ENCODE measurements around the gene CHMP3.
"Not testable (repeated sequence)": the region's sequence is repeated elsewhere in the genome, so short reads cannot be mapped to it uniquely, and the experiment has no call there.

CHMP3 gene

DNA sequence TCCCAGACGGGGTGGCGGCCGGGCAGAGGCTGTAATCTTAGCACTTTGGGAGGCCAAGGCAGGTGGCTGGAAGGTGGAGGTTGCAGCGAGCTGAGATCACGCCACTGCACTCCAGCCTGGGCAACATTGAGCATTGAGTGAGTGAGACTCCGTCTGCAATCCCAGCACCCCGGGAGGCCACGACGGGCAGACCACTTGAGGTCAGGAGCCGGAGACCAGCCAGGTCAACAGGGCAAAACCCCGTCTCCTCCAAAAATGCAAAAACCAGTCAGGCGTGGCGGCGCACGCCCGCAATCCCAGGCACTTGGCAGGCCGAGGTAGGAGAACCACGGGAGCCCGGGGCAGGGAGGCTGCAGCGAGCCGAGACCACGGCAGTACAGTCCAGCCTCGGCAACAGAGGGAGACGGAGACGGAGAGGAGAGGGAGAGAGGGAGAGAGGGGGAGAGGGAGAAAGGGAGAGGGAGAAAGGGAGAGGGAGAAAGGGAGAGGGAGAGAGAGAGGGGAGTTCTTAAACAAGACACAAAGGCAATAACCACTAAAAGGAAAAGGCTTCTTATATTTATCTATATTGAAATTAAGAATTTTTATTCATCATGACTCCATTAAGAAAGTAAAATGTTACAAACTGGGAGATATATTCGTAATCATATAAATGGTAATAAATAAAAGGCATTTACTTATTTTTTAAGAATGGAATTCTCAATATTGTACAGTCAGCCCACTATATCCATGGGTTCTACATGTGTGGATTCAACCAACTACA, 13.1 kb downstream of the CHMP3 start:
- in situ Hi-C loops (cut with MboI; ENCODE audit: low sequenced_read_pairs), result not testable (repeated sequence)

DNA sequence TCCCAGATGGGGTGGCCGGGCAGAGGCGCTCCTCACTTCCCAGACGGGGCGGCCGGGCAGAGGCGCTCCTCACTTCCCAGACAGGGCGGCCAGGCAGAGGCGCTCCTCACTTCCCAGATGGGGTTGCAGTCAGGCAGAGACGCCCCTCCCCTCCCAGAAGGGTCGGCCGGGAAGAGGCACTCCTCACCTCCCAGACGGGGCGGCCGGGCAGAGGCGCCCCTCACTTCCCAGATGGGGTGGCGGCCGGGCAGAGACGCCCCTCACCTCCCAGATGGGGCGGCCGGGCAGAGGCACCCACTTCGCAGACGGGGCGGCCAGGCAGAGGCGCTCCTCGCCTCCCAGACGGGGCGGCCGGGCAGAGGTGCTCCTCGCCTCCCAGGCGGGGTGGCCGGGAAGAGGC, 13.8 kb downstream of the CHMP3 start:
- in situ Hi-C loops (cut with MboI; ENCODE audit: low sequenced_read_pairs), result not testable (repeated sequence)

DNA sequence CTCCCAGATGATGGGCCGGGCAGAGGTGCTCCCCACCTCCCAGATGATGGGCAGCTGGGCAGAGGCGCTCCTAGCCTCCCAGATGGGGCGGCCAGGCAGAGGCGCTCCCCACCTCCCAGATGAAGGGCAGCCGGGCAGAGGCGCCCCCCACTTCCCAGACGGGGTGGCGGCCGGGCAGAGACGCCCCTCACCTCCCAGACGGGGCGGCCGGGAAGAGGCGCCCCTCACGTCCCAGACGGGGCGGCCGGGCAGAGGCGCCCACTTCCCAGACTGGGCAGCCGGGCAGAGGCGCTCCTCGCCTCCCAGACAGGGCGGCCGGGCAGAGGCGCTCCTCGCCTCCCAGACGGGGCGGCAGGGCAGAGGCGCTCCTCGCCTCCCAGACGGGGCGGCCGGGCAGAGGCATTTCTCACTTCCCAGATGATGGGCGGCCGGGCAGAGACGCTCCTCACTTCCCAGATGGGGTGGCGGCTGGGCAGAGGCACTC, 14.3 kb downstream of the CHMP3 start:
- in situ Hi-C loops (cut with MboI; ENCODE audit: low sequenced_read_pairs), result not testable (repeated sequence)

DNA sequence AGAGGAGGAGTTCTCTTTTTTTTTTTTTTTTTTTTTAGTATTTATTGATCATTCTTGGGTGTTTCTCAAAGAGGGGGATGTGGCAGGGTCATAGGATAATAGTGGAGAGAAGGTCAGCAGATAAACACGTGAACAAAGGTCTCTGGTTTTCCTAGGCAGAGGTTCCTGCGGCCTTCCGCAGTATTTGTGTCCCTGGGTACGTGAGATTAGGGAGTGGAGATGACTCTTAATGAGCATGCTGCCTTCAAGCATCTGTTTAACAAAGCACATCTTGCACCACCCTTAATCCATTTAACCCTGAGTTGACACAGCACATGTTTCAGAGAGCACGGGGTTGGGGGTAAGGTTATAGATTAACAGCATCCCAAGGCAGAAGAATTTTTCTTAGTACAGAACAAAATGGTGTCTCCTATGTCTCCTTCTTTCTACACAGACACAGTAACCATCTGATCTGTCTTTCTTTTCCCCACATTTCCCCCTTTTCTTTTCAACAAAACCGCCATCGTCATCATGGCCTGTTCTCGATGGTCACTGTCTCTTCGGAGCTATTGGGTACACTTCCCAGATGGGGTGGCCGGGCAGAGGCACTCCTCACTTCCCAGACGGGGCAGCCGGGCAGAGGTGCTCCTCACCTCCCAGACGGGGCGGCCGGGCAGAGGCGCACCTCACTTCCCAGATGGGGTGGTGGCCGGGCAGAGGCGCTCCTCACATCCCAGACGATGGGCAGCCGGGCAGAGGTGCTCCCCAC, 14.9 kb downstream of the CHMP3 start:
- in situ Hi-C loops (cut with MboI; ENCODE audit: low sequenced_read_pairs), result not testable (repeated sequence)

DNA sequence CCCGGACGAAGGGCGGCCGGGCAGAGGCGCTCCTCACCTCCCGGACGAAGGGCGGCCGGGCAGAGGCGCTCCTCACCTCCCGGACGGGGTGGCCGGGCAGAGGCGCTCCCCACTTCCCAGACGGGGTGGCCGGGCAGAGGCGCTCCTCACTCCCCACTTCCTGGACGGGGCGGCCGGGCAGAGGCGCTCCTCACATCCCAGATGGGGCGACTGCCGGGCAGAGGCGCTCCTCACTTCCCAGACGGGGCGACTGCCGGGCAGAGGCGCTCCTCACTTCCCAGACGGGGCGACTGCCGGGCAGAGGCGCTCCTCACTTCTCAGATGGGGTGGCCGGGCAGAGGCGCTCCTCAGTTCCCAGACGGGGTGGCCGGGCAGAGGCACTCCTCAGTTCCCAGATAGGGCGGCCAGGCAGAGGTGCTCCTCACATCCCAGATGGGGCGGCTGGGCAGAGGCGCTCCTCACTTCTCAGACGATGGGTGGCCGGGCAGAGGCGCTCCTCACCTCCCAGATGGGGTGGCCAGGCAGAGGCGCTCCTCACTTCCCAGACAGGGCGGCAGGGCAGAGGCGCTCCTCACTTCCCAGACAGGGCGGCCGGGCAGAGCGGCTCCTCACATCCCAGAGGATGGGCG, 17.8 kb downstream of the CHMP3 start:
- in situ Hi-C loops (cut with MboI; ENCODE audit: low sequenced_read_pairs), result not testable (repeated sequence)

DNA sequence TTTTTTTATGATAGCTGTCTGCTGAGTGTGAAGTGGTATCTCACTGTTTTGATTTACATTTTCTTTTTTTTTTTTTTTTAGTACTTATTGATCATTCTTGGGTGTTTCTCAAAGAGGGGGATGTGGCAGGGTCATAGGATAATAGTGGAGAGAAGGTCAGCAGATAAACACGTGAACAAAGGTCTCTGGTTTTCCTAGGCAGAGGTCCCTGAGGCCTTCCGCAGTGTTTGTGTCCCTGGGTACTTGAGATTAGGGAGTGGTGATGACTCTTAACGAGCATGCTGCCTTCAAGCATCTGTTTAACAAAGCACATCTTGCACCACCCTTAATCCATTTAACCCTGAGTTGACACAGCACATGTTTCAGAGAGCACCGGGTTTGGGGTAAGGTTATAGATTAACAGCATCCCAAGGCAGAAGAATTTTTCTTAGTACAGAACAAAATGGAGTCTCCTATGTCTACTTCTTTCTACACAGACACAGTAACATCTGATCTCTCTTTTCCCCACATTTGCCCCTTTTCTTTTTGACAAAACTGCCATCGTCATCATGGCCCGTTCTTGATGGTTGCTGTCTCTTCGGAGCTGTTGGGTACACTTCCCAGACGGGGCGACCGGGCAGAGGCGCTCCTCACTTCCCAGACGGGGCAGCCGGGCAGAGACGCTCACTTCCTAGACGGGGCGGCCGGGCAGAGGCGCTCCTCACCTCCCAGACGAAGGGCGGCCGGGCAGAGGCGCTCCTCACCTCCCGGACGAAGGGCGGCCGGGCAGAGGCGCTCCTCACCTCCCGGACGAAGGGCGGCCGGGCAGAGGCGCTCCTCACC, 18.8 kb downstream of the CHMP3 start:
- in situ Hi-C loops (cut with MboI; ENCODE audit: low sequenced_read_pairs), result not testable (repeated sequence)

DNA sequence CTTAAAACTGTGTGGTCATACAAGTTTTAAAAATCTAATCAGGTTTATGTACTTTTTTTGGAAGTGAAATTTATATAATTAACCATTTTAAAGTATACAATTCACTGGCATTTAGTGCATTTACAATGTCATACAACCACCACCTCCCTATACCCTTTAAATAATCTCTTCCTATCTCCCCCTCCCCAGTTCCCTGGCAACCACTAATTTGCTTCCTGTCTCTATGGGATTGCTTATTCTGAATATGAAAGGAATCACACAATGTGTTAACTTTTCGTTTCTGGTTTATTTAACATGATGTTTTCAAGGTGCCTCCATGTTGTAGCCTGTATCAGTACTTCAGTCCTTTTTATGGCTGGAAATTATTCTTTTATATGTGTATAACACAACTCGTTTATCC, 19.4 kb downstream of the CHMP3 start:
- in situ Hi-C loops (cut with MboI; ENCODE audit: low sequenced_read_pairs), result no loop called here

DNA sequence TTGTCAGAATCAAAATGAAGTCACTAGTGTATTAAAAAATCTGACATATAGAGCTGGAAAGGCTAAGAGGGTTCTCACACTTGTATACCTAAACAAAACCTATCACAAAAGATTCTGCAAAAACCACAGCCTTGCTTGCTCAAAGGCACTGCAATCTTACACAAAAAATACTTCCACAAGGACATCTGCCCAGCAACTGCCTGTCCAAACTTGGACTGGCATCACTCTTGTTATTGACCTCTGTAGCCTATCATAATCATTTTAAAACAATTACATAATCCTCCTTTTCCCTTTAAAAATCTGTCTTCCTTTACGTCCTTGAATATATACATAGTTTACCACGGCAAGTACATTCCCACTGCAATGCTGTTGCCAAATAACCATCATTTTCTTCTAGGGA, 19.9 kb downstream of the CHMP3 start:
- in situ Hi-C loops (cut with MboI; ENCODE audit: low sequenced_read_pairs), result no loop called here

DNA sequence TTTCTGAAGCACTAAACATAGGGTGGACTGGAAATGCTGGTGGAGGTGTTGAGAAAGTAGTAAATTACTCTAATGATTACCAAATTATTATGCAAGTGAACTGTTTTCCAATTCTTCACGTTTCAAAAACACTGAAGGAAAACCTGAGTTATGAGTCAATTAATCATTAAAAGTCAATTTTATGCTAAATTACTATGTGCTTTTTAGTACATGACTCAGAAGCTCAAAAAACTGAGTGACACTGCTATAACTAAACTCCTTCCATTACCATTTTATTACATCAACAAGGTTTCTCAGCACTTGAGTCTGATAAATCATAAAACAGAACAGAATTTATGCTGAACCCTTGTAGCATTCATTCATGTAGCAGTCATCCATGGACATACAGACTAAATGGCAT, 20.4 kb downstream of the CHMP3 start:
- in situ Hi-C loops (cut with MboI; ENCODE audit: low sequenced_read_pairs), result no loop called here

DNA sequence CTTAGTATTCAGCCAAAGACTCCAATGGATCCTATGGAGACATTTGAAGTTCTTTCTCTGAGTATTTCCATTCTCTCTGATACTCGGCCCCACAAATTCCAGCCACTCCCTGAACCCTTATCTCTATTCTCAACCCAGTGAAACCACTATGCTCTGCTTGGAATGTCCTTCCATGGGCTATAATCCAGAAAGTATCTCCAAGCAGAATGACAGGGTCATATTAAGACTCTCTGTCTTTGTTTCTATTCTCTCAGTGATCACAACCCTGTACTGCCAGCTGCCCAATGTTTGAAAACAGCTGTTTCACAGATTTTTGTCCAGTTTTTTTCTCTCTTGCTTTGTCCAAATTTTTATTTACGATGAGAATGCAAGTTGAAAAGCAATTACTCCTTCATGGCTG, 21.9 kb downstream of the CHMP3 start:
- in situ Hi-C loops (cut with MboI; ENCODE audit: low sequenced_read_pairs), result no loop called here

DNA sequence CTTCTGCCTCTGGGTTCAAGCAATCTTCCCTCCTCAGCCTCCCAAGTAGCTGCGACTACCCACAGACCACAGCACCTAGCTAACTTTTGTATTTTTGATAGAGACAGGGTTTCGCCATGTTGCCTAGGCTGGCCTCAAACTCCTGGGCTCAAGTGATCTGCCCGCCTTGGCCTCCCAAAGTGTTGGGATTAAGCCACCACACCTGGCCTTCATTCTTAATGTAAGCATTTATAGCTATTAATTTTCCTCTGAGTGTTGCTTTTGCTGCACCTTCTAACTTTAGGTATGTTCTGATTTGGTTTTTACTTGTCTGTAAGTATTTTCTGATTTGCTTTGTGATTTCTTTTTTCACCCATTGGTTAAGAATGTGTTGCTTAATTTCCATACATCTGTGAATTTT, 29.7 kb downstream of the CHMP3 start:
- in situ Hi-C loops (cut with MboI; ENCODE audit: low sequenced_read_pairs), result no loop called here

DNA sequence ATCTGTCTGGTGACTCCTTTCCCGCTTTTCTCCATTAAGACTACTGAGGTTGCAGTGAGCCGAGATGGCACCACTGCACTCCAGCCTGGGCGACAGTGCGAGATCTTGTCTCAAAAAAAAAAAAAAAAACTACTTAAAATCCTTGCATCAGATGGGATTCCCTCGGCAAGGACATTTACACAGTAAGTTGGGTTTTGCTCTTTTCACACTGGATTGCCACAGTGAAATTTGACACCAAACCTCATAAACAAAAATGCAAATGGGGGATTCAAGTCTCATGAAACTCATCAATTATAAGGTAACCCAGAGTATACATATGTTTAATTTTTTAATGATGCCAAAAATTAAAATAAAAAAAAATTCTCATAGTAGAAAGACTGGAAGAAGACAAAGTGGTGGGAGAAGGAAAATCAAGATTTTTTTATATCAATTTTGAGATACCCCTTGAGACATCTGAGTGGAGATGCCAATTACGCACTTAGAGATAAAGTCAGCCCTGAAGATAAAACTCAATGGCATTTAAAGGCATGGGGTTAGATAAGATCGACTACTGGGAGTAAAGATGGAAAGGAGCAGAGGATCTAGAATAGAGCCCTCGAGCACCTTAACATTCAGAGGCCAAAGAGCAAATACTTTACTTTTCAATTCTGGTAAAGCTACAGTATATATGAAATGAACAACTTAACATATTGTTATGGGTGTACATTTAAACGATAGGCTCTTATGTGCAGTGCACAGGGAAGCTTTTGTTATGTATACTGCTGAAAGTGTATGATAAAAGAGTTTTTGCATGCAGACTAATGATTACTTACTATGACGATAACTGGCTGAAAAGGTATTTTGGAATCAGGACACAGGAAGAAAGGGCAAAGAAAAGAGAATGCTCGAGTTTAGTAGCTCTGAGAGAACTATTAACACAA, 37.6 kb downstream of the CHMP3 start:
- in situ Hi-C loops (cut with MboI; ENCODE audit: low sequenced_read_pairs), result no loop called here

DNA sequence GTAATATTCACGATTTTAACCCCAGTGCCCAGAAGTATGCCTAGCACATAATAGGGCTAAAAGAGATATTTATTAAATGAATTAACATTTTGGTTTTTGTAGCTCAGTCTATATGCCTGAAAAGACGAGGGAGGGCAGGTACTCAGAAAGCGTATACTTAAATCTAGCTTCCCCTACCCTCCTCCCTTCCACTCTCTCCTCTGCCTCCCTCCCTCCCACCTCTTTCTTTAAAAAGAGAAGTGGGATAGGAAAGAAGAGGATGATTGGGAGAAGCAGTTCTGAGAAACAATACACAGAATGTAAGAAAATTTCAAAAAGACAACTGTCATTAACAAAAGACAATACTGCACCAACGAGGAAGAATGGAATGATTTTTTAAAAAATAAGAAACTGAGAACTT, 39.8 kb downstream of the CHMP3 start:
- in situ Hi-C loops (cut with MboI; ENCODE audit: low sequenced_read_pairs), result no loop called here

DNA sequence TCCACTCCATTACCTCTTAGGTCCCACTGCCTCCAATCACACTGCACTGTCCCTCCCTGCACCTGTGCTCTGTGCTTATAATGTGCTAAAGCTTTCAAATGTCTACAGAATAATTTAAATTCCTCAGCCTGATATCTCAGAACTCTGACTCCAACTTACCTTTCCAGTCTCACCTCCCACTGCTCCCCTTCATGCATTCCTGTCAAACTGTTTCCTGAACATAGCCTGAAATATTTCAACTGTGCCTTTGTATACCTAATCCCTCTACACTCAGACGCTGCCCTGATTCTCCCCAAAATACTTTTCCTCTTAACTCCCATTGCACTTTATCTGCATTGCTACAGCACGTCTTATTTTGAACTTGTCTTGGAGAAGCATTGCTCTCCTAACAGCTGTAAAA, 40.5 kb downstream of the CHMP3 start:
- in situ Hi-C loops (cut with MboI; ENCODE audit: low sequenced_read_pairs), result no loop called here

DNA sequence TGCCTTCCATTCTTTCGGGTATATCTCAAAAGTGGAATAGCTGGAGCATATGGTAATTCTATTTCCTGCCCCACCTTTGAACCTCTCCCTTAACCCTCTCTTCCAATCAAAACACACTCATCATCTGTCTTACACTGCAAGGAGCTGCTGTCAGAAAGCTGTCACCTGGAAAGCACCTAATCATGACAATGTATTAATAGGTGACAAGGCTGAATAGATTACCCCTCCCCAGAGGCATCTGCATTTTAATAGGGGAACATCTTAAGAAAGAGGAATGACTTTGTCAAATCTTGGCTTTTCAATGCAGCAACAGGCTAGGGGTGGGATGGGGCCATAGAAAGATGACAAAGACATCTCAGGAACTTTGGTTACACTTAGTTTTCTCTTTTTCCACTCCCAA, 41.3 kb downstream of the CHMP3 start:
- in situ Hi-C loops (cut with MboI; ENCODE audit: low sequenced_read_pairs), result no loop called here

DNA sequence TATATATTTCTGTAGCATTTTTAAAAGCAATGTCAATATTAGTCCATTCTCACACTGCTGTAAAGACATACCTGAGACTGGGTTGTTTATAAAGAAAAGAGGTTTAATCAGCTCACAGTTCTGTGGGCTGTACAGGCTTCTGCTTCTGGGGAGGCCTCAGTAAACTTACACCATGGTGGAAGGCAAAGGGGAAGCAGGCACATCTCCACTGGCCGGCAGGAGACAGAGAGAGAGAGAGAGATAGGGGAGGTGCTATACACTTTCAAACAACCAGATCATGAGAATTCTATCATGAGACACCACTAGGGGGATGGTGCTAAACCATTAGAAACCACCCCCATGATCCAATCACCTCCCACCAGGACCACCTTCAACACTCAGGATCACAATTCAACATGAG, 43.1 kb downstream of the CHMP3 start:
- in situ Hi-C loops (cut with MboI; ENCODE audit: low sequenced_read_pairs), result no loop called here

DNA sequence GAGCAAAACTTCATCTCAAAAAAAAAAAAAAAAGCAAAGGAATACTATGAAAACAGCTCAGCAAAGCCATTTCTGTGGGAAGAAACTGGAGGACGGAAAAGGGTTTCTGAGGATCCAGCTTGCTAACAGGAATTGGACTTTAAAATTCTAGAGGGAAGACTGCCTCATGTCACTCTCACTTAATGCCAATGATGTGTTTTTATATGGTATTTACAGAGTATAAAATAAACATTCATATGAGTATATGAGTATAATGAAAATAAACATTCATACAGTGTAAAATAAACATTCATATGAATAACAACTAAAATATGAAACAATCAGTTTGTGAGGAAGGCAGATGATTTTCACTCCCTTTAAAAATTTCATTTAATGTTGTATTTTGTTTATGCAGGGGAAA, 43.9 kb downstream of the CHMP3 start:
- in situ Hi-C loops (cut with MboI; ENCODE audit: low sequenced_read_pairs), result no loop called here

DNA sequence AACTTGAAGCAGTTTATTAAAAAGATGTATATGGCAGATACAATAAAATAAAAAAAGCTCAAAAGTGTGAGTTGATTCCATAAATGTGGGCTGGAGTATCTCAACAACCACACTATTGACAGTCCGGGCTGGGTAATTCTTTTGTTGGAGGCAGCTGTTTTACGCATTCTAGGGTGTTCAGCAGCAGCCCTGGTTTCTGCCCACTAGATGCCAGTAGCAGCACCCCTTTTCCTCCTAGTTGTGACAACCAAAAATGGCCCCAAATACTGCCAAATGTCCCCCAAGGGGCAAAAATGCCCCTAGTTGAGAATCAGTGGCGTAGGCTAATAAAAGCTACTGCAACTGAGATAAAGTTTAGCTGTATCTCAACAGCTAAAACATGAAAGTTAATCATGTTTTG, 44.8 kb downstream of the CHMP3 start:
- in situ Hi-C loops (cut with MboI; ENCODE audit: low sequenced_read_pairs), result no loop called here

DNA sequence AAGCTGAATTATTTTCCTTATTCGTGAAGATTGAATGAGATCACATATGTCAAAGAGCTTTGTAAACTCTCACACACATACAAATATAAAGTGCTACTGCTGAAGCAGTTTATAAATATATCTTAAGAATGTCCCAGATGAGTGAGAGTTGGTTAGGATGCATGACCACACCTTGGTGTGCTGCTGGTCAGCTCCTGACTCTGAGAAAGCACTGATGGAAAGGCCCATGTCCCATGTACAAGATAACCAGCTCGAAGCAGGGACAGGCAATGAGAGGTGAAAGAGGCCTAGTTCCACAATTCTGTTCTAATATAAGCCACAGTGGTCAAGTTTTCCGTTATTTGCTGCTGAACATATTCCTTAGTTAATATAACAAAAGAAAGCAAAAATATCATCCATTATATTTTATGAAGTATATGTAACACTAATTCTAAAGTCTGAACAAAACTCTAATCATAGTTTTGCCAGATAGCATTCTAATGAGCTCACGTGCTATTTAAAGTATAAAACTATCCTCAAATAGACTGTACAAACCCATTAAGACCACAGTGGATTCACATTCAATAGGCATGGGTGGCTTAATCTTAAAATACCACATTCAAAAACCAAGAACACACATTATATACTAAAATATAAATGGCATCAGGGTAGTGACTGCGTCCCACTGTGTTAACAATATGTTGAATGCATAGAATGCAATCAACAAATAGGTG, 49.1 kb downstream of the CHMP3 start:
- in situ Hi-C loops (cut with MboI; ENCODE audit: low sequenced_read_pairs), result no loop called here
